AG09309 (cell line): ENCODE measurements around the gene NETO2.

ENCODE experiments used
- DNase-seq: peaks from one replicate; pipeline ENCODE4 v3.0.0-alpha.2; 2010; ENCODE audit warnings: low read depth
- H3K4me3 ChIP-seq: 2 replicates; pipeline ENCODE4 v1.5.1; 2011; ENCODE audit warnings: mild to moderate bottlenecking, low read depth, low read length, moderate library complexity; ENCODE audit not compliant: control insufficient read depth
- TF ChIP-seq, protein P1 (sequence below): IDR thresholded peaks from 2 replicates; pipeline ENCODE4 v1.5.1; 2011; ENCODE audit warnings: mild to moderate bottlenecking, low read depth, low read length, inconsistent platforms; ENCODE audit not compliant: insufficient read depth, control insufficient read depth; ENCODE audit errors: missing control alignments

The NETO2 gene

DNA sequence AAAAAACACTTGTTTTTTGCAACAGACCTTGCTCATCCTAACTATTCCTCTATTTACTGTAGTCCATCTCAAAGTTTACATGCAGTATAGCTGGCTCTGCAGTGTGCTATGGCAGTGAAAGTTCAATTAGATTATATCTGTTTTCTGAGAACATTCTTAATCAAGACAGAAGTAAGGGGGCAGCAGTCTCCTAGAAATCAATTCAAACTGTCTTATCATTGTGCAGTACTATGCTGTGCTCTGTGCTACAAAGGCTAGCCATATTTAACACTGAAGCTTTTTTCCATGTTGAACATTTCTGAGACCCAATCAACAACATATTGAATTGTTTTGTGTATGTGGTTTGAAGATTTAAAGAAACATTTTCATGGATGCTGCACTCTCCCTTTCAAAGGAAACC lies 11.4 kb downstream of the NETO2 start:
- TF ChIP-seq, protein P1, sequence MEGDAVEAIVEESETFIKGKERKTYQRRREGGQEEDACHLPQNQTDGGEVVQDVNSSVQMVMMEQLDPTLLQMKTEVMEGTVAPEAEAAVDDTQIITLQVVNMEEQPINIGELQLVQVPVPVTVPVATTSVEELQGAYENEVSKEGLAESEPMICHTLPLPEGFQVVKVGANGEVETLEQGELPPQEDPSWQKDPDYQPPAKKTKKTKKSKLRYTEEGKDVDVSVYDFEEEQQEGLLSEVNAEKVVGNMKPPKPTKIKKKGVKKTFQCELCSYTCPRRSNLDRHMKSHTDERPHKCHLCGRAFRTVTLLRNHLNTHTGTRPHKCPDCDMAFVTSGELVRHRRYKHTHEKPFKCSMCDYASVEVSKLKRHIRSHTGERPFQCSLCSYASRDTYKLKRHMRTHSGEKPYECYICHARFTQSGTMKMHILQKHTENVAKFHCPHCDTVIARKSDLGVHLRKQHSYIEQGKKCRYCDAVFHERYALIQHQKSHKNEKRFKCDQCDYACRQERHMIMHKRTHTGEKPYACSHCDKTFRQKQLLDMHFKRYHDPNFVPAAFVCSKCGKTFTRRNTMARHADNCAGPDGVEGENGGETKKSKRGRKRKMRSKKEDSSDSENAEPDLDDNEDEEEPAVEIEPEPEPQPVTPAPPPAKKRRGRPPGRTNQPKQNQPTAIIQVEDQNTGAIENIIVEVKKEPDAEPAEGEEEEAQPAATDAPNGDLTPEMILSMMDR, result no peak
- no peak for DNase-seq
- no peak overlapping the region for H3K4me3 ChIP-seq

DNA sequence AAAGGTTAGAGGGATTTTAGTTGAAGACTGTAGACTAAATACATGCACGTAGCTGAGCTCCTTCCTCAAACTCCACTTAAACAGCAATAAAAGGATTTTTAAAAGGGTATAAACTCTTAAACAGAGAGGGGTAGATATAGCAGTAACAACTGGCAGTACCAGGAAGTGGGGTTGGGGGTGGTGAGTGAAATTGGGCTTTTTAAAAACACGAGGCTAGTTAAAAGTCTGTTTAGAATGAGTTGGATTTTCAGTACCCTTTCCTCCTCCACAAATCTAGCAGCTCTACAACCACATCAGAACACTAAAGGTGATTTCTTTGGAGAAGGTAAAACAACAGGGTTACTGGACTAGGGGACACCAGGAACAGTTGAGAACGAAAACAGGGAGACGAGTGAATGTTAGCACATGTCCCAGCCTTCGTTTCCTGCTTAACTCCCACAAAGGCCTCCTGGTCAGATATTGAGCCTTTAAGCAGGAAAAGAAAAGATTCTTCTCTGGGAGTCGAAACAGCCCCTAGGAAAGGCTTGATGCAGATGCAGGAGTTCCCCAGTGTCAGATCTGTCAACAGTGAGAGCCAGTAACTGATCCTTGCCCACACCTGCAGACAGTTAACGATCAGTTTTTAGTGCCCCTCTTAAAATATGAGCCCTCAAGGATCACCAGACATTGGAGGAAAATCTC lies 13.8 kb downstream of the NETO2 start:
- no peak overlapping the region for H3K4me3 ChIP-seq
- DNase-seq, result no peak
- TF ChIP-seq, protein P1, result no peak

DNA sequence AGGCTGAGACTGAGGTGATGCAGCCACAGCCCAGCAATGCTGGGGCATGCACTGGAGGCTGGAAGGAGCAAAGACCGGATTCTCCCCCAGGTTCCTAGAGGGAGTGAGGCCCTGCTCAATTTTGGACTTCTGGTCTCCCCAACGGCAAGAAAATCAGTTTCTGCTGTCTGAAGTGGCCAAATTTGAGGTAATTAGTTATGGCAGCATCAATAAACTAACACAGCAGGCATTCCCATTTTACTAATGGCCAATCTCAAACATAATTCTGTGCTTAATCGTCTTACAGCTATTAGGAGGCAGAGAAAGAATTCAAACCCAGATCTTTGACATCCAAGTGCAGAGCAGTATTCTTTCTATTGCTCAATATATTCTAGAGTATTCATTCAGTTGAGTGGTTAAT lies 16.2 kb downstream of the NETO2 start:
- TF ChIP-seq, protein P1, result no peak
- no peak for DNase-seq
- H3K4me3 ChIP-seq, result no peak overlapping the region

DNA sequence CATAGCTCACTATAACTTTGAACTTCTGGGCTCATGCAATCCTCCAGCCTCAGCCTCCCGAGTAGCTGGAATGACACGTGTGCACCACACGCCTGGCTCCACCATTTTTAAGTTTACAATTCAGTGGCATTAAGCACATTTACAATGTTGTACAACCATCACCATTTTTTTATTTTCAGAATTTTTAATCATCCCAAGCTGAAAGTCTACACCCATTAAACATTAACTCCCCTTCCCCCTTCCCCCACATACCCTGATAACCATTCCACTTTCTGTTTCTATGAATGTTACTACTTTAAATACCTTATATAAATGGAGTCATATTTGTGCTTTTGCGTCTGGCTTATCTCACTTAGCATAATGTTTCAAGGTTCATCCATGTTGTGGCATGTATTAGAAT lies 18.0 kb downstream of the NETO2 start:
- TF ChIP-seq, protein P1, result no peak
- no peak for DNase-seq
- no peak overlapping the region for H3K4me3 ChIP-seq

DNA sequence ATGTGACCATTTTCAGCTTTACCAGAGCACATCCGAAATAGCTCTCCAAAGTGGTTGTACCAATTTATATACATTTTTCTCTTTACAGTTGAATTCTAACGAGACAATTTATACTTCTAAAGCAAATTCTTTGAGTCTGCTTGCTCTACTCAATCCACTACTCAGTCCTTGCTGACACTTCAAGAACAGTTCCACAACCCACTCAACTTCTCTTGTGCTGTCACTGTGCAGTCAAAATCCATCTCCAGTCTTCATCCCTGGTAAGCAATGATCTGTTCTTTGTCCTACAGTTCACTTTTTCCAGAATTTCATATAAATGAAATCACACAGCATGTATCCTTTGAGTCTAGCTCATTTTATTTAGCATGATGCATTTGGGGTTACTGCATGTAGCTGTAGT lies 30.6 kb downstream of the NETO2 start:
- no peak overlapping the region for H3K4me3 ChIP-seq
- TF ChIP-seq, protein P1, result no peak
- DNase-seq, result no peak

DNA sequence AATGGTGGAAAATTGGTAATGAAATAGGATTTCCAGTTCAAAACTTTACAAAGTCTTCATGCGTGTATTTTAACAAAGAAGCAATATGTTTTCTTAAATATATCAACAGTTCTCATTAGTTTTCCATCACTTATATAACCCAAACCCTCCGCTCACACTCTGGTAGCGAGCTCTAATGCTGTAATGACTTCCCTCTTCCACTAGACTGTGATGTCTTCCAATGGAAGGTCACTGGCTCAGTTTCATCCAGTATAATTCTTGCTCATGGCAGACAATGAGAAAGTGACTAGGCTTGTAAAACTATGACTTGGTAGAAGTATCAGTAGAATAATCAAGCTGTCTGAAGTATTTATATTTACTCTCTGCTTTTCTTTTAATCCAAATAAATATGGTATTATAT lies 32.8 kb downstream of the NETO2 start:
- DNase-seq, result no peak
- TF ChIP-seq, protein P1, result no peak
- no peak overlapping the region for H3K4me3 ChIP-seq
